HG03025 (cell line): ENCODE data around the gene PRR16.
"Not testable (repeated sequence)": the region's sequence is repeated elsewhere in the genome, so short reads cannot be mapped to it uniquely, and the experiment has no call there.

Source experiments
- ATAC-seq: cut with Tn5 transposase; IDR thresholded peaks from one replicate; pipeline ENCODE4 v1.9.1; 2021; ENCODE audit warnings: mild to moderate bottlenecking, moderate library complexity; ENCODE audit not compliant: unreplicated experiment, low FRiP score

PRR16 gene

GRCh38 chr5:120628156-120628555 is 164.1 kb downstream of the PRR16 start:
- ATAC-seq: no peak

- ATAC-seq: no peak
Observed at GRCh38 chr5:120630550-120630949, 166.4 kb downstream of the PRR16 start.

- ATAC-seq: no peak
Observed at GRCh38 chr5:120631611-120632010, 167.5 kb downstream of the PRR16 start.

GRCh38 chr5:120632430-120632829 is 168.3 kb downstream of the PRR16 start:
- ATAC-seq: no peak

- ATAC-seq: no peak
Observed at GRCh38 chr5:120638449-120638848, 174.3 kb downstream of the PRR16 start.

- ATAC-seq: no peak
Observed at GRCh38 chr5:120640778-120641177, 176.7 kb downstream of the PRR16 start.

GRCh38 chr5:120644516-120644915 is 180.4 kb downstream of the PRR16 start:
- no peak for ATAC-seq

- peak; percentile 69 for ATAC-seq
Observed at GRCh38 chr5:120655828-120656435, 191.8 kb downstream of the PRR16 start.

- ATAC-seq: no peak
Observed at GRCh38 chr5:120657104-120657503, 193.0 kb downstream of the PRR16 start.

- ATAC-seq: no peak
Observed at GRCh38 chr5:120677481-120677880, 213.4 kb downstream of the PRR16 start.

GRCh38 chr5:120678279-120678678 is 214.2 kb downstream of the PRR16 start:
- ATAC-seq: no peak

GRCh38 chr5:120682851-120683250 is 218.8 kb downstream of the PRR16 start:
- no peak for ATAC-seq

GRCh38 chr5:120683580-120683979 is 219.5 kb downstream of the PRR16 start:
- ATAC-seq: no peak

GRCh38 chr5:120684213-120684612 is 220.1 kb downstream of the PRR16 start:
- no peak for ATAC-seq

- ATAC-seq: no peak
Observed at GRCh38 chr5:120684749-120685415, 220.8 kb downstream of the PRR16 start.

- no peak for ATAC-seq
Observed at GRCh38 chr5:120690621-120691407, 226.7 kb downstream of the PRR16 start.

- ATAC-seq: no peak
Observed at GRCh38 chr5:120692325-120692724, 228.2 kb downstream of the PRR16 start.

GRCh38 chr5:120695368-120695880 is 231.3 kb downstream of the PRR16 start:
- no peak for ATAC-seq

GRCh38 chr5:120697147-120697546 is 233.0 kb downstream of the PRR16 start:
- ATAC-seq: no peak

- ATAC-seq: not testable (repeated sequence)
Observed at GRCh38 chr5:120697670-120698327, 233.7 kb downstream of the PRR16 start.

- ATAC-seq: not testable (repeated sequence)
Observed at GRCh38 chr5:120700653-120701052, 236.6 kb downstream of the PRR16 start.
